ENCODE data around the gene PLCB1.

- TF ChIP-seq GATA3 (IDR thresholded peaks at IDR 0.05; ENCODE audit: low read depth, low read length) (no peak), GATA2 (IDR thresholded peaks at IDR 0.05; ENCODE audit: low read depth, low read length) (no peak)
These were observed 470.5 kb downstream of the PLCB1 start for GRCh38 chr20:8602389-8603116.
